GM21619 (cell line): ENCODE measurements around the gene CNTNAP2.

Experiments
- ATAC-seq: cut with Tn5 transposase; IDR thresholded peaks from one replicate; pipeline ENCODE4 v1.9.1; 2021; ENCODE audit not compliant: unreplicated experiment

The CNTNAP2 gene

GRCh38 chr7:146414373-146414772 is 297.8 kb downstream of the CNTNAP2 start:
- no peak for ATAC-seq

DNA sequence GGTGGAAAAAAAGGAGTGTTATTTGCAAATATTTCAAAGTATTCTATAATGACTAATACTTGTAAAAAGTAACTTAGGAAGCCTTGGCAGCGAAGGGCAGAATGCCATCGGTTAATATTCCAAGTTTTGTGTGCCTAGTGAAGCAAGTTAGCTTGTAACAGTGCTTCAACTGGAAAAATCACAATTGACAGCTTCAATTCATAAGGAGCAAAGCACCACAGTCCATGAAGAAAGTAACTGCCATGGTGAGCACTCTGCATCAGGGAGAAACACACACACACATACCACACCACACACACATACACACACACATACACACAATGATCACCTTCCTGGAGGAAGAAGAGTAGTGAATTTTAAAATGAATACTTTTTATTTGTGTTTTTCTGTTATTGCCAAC is 298.3 kb downstream of the CNTNAP2 start:
- no peak for ATAC-seq

GRCh38 chr7:146417176-146417575 is 300.6 kb downstream of the CNTNAP2 start:
- no peak for ATAC-seq

- ATAC-seq = no peak
These were observed 306.8 kb downstream of the CNTNAP2 start for GRCh38 chr7:146423446-146423845.

- ATAC-seq = no peak
These were observed 307.5 kb downstream of the CNTNAP2 start for GRCh38 chr7:146424084-146424483.

GRCh38 chr7:146433501-146433900 is 316.9 kb downstream of the CNTNAP2 start:
- no peak for ATAC-seq

GRCh38 chr7:146443102-146443501 is 326.5 kb downstream of the CNTNAP2 start:
- no peak for ATAC-seq

- ATAC-seq = no peak
These were observed 333.0 kb downstream of the CNTNAP2 start for GRCh38 chr7:146449625-146450024.

DNA sequence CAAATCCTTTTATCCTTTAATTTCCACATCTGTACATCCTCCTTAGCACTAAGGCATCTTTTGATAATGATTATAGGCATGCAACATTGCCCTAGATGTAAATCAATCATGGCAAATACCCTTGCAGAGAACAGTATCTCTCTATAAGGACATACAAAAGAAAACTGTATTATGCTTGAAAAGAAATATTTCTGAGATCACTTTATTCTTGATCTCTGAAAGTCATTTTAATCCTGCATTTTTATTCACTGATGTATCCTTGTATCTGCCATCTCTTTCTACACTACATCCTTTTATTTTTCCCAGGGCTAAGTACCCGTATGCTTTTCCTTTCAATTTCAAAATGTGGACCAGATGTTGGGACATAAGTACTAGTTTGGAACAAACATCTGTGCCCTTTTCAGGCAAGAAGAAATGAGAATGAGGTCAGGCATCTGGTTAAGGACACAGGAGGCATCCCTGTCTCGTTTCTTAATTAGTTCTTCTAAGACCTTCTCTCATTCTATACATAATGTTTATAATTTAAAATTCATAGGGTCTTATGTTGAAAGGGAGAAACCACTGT is 338.6 kb downstream of the CNTNAP2 start:
- ATAC-seq = no peak

GRCh38 chr7:146479040-146479439 is 362.4 kb downstream of the CNTNAP2 start:
- no peak for ATAC-seq

DNA sequence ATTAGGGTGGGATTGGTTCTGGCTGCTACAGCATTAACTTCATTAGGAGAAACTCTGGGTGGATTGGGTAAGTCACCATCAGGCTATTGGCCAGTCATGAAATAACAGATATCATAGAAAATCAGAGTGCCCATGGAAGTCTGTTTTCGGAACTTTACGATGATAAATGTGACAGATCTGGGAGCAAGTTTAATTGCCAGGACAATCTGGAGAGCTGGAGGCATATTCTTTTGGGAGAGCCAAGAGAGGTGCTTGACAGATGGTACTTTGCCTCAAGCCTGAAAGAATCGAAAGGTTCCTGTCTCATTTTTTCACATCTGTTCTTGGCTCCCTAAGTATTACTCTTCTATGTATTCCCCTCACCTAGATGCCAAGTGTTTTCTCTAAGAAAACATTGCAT is 369.9 kb downstream of the CNTNAP2 start:
- no peak for ATAC-seq

DNA sequence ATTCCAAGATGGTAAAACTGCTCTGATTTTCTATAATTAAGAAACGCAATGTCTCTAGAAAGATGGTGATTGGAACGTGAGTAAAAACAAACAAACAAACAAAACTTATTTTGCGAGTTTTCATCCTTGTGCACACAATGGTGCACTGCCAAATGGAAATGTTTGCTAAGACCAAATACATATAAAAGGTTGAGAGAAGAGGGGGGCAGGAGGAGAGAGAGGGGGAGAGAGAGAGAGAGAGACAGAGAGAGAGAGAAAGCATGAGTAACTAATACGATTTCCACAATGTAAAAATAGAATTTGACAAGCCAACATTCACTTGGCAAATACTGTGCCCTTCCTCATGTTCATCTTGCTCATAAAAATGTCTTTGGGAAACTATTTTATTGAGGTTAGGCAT is 375.4 kb downstream of the CNTNAP2 start:
- ATAC-seq = no peak

DNA sequence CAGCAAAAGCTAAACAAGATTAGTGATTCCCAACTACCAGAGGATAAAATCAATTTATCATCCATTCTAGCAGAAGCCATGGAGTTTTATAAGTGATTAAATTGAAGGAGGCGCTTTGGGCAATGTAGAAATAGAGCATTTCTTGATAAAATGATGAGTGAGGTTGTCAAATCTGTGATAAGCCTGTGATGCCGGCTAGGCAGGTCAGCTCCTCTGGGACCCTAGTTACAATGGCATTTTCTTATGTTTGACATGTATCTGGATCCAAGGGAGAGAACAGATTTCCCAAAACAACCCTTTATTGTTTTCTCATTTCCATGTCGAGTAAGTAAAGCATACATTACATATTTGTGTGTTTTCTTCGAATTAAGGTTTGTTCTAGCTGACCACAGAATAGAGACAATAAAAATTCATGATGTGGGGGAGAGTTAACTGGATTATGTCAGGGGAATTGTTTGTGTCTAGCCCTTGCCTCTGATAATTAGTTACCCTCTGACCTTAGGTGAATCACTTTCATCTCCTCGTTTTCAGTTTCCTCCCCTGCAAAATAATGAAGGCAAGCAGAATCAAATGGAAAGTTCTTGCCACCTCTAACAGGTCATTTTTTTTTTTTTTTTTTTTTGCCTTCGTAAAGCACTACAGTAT is 378.5 kb downstream of the CNTNAP2 start:
- no peak for ATAC-seq

GRCh38 chr7:146496657-146497056 is 380.1 kb downstream of the CNTNAP2 start:
- ATAC-seq = no peak

GRCh38 chr7:146499970-146500369 is 383.4 kb downstream of the CNTNAP2 start:
- no peak for ATAC-seq

DNA sequence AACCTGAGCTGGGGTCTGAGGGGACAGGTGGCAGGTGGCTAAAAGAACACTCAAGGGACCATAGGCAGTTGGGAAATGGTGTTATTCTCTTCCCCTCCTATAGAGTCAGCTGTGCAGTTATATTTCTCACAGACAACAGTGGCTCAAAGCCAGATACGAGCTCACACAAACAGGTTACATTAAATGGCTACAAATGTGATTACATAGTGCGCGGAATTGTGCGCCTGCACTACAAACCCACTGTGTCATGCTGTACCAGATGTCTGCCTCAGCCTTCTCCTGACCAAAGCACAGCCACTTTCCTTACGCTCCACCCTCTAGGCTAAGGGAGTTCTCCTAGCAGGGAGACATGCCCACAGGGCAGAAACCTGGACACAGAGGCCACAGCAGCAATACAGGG is 387.2 kb downstream of the CNTNAP2 start:
- no peak for ATAC-seq

GRCh38 chr7:146510088-146510680 is 393.6 kb downstream of the CNTNAP2 start:
- no peak for ATAC-seq

GRCh38 chr7:146514304-146514703 is 397.7 kb downstream of the CNTNAP2 start:
- ATAC-seq = no peak

- ATAC-seq = no peak
These were observed 412.0 kb downstream of the CNTNAP2 start for GRCh38 chr7:146528581-146528980.

DNA sequence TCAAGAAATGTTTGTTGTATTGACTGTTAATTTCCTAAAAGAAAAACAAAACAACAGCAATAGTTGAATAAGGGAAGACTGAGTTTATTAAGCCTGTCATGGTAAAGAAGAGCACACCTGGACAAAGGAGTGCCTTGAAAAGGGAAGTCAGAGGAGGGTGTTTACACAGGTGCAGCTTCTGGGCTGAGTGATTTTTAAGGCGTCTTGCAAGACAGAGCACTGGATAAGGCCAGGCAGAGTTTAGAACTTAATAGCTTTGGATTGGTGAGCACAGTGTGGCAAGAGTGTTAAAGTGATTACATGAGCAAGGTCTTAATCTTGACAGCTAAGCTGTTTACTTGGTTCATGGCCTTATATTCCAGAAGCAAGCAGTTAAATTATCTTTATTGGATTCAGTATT is 423.2 kb downstream of the CNTNAP2 start:
- no peak for ATAC-seq

GRCh38 chr7:146542101-146542500 is 425.5 kb downstream of the CNTNAP2 start:
- ATAC-seq = no peak

DNA sequence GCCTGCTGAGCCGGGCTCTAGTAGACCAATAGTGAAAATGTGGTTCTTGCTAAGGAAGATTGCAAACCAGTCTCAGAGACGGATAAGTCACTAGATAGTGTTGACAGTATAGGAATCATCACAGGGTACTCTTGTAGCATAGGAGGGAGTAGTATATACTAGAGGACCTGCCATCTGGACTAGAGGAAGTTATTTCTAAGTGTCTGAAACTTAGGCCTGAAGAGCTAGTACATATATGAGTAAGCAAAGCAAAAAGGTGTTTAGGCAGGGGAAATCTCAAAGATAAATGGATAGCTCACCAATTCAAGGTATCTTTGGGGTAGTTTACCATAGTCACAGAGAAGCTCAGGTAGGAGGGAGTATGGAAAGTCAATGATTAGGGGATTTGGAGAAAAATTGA is 428.1 kb downstream of the CNTNAP2 start:
- ATAC-seq = no peak

DNA sequence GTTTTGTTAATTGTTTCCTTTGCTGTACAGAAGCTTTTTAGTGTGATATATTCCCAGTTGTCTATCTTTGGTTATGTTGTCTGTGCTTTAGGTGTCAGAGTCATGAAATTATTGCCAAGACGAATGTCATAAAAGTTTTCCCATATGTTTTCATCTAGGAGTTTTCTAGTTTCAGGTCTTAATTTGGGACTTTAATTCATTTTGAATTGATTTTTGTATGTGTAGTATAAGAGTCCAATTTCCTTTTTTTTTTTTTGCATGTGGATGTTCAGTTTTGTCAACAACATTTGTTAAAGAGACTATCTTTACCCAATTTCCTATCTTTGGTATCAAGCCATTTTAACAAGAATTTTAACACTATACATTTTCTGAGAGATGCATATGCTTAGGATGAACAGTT is 432.2 kb downstream of the CNTNAP2 start:
- ATAC-seq = no peak
